GM12878 (cell line): ENCODE measurements around the gene CENPP. TPM values are rescaled to one million over a fixed set of nuclear protein-coding genes. Genes with fewer than 3 reads are reported as not detected.

ENCODE experiments used
- ATAC-seq: fragments of 200-7000 bp; cut with Tn5 transposase; 3 replicates; pipeline ENCODE4 v1.9.1; 2020; ENCODE audit warnings: mild to moderate bottlenecking, moderate library complexity
- BruUV-seq: library from RNA; stranded (reverse); fragments of 400-500 nt; replicated peaks from 2 replicates; lab custom pipeline; 2021; lab: Mats Ljungman, UMichigan
- CTCF ChIA-PET: fragments of 300-600 bp; sonication (Branson Sonifier 250); formaldehyde crosslinking; extraction: SDS; loops from one replicate; lab custom pipeline; 2021; ENCODE audit warnings: inconsistent platforms; lab: Yijun Ruan, JAX
- POLR2A ChIA-PET: fragments of 350-600 bp; formaldehyde crosslinking; extraction: SDS; loops from one replicate; lab custom pipeline; 2021; ENCODE audit warnings: inconsistent platforms; lab: Charles Lee
- RAD21 ChIA-PET: fragments of 300-600 bp; sonication (Branson Sonifier 250); formaldehyde crosslinking; loops from one replicate; lab custom pipeline; 2023; ENCODE audit warnings: antibody characterized with exemption; ENCODE audit not compliant: unreplicated experiment; lab: Charles Lee
- SMC1A ChIA-PET: fragments of 300-600 bp; sonication (Branson Sonifier 250); formaldehyde crosslinking; loops from one replicate; lab custom pipeline; 2023; ENCODE audit not compliant: unreplicated experiment, uncharacterized antibody; lab: Charles Lee
- DNase-seq: peaks from one replicate; pipeline ENCODE4 v3.0.0-alpha.2; 2011; ENCODE audit warnings: low read depth, low spot score
- FAIRE-seq: peaks from 3 replicates; lab custom pipeline; 2011; peaks lifted over from hg19 to GRCh38; lab: Jason Lieb, UNC
- H2AFZ ChIP-seq: 2 replicates; pipeline ENCODE4 v1.6.0; 2011; ENCODE audit warnings: low read depth, low read length, control low read depth; ENCODE audit not compliant: control insufficient read depth
- H3K27ac ChIP-seq: 2 replicates; pipeline ENCODE4 v1.5.1; 2011; ENCODE audit warnings: control low read depth; ENCODE audit not compliant: control insufficient read depth, insufficient read depth
- H3K27me3 ChIP-seq, 2 experiments: replicated peaks in 1 of 2; 2 replicates each; pipeline versions ENCODE4 v1.6.0 to v1.6.1; 2011; ENCODE audit warnings: low read length in 1 of 2; ENCODE audit not compliant: control insufficient read depth in 2 of 2, insufficient read depth in 2 of 2
- H3K36me3 ChIP-seq, 2 experiments: 2 replicates each; pipeline ENCODE4 v1.5.1; 2011; ENCODE audit warnings: low read length in 1 of 2; ENCODE audit not compliant: control insufficient read depth in 2 of 2, insufficient read depth in 2 of 2
- H3K4me1 ChIP-seq: 2 replicates; pipeline ENCODE4 v1.6.1; 2011; ENCODE audit warnings: mild to moderate bottlenecking, low read length, moderate library complexity, mixed read lengths; ENCODE audit not compliant: control insufficient read depth, insufficient read depth
- H3K4me2 ChIP-seq: 2 replicates; pipeline ENCODE4 v1.6.0; 2011; ENCODE audit warnings: control low read depth; ENCODE audit not compliant: control insufficient read depth, insufficient read depth
- H3K4me3 ChIP-seq: fragments of 200-600 bp; sonication (generic); 2 replicates; pipeline ENCODE4 v1.5.1; 2016
- H3K79me2 ChIP-seq: 2 replicates; pipeline ENCODE4 v1.6.0; 2011; ENCODE audit warnings: low read length; ENCODE audit not compliant: control insufficient read depth, insufficient read depth
- H3K9ac ChIP-seq: 2 replicates; pipeline ENCODE4 v1.8.0; 2011; ENCODE audit warnings: low read length, control low read depth, mixed read lengths; ENCODE audit not compliant: control insufficient read depth, insufficient read depth
- H3K9me3 ChIP-seq: replicated peaks from 3 replicates; pipeline ENCODE4 v1.5.1; 2011; ENCODE audit warnings: mild to moderate bottlenecking, low read length; ENCODE audit not compliant: control insufficient read depth, insufficient read depth
- H4K20me1 ChIP-seq: 2 replicates; pipeline ENCODE4 v1.6.0; 2011; ENCODE audit not compliant: control insufficient read depth, insufficient read depth
- PAX8 ChIP-seq: fragments of 450-650 bp; IDR thresholded peaks from 2 replicates; pipeline ENCODE4 v1.6.1; 2017; ENCODE audit warnings: mild to moderate bottlenecking, moderate library complexity
- POLR2AphosphoS2 ChIP-seq: IDR thresholded peaks from 2 replicates; pipeline ENCODE4 v1.6.1; 2011; ENCODE audit warnings: low read depth, mild to moderate bottlenecking, low read length, improper control_type of control experiment, moderate library complexity
- WGBS: methylation state at CpG from one replicate; pipeline ENCODE4 v1.1.6; 2016; ENCODE audit warnings: low lambda C conversion rate; ENCODE audit not compliant: insufficient replicate concordance, insufficient coverage; ENCODE audit errors: missing lambda C conversion rate; 5-methylcytosine and 5-hydroxymethylcytosine counted together
- in situ Hi-C: fragments of 300-500 bp; cut with MboI; formaldehyde crosslinking; loops from 9 replicates; pipeline ENCODE4 v1.14.3; 2018; ENCODE audit warnings: mixed read lengths
- intact Hi-C: fragments of 100-400 bp; cut with micrococcal nuclease; formaldehyde crosslinking; loops from one replicate; pipeline ENCODE4 v1.14.2; 2022; ENCODE audit not compliant: unreplicated experiment
- polyA plus RNA-seq, 11 experiments: library from polyadenylated mRNA; depleted of rRNA in 4 of 11; unstranded in 6 of 11; stranded (reverse) in 5 of 11; fragments of >200 nt; fragmentation: Nextera tagmentation in 4 of 11; fragmentation: Illumina TruSeq in 1 of 11; extraction: Ambion mirVana in 4 of 11; extraction: Trizol in 1 of 11; gene quantifications; 1 replicate in 1 of 11; 2 replicates in 10 of 11; pipeline versions ENCODE4 v1.2.1 to v1.2.3, GENCODE V29; 2011 to 2016; ENCODE audit warnings: inconsistent platforms in 2 of 11, missing spikeins in 2 of 11, low read depth in 1 of 11
- total RNA-seq, 4 experiments: library from RNA; depleted of rRNA in 3 of 4; stranded (reverse); fragments of >200 nt in 3 of 4; fragmentation: Illumina TruSeq in 1 of 4; extraction: Trizol in 1 of 4; gene quantifications; 2 replicates each; pipeline versions ENCODE4 v1.2.1 to v1.2.3, GENCODE V29; 2013 to 2021
- TF ChIP-seq, protein P1 (sequence below): IDR thresholded peaks from 2 replicates; pipeline ENCODE4 v1.6.1; 2011; ENCODE audit warnings: low read depth, mild to moderate bottlenecking, low read length, moderate library complexity, borderline replicate concordance; ENCODE audit errors: extremely low read depth
- TF ChIP-seq, protein P2 (sequence below): fragments of 450-650 bp; IDR thresholded peaks from 2 replicates; pipeline ENCODE4 v1.6.1; 2017; ENCODE audit warnings: mild to moderate bottlenecking, moderate library complexity
- TF ChIP-seq, protein P3 (sequence below): fragments of 450-650 bp; IDR thresholded peaks from 2 replicates; pipeline ENCODE4 v1.6.1; 2018; ENCODE audit warnings: mild to moderate bottlenecking, low read depth, moderate library complexity; ENCODE audit not compliant: partially characterized antibody
- TF ChIP-seq, protein P4 (sequence below): fragments of 450-650 bp; IDR thresholded peaks from 2 replicates; pipeline ENCODE4 v1.6.1; 2017; ENCODE audit warnings: mild to moderate bottlenecking, moderate library complexity

Gene CENPP
- total and polyA plus RNA-seq, 10 of the 15 experiments (the other 5 are each of a cell fraction or from before 2014, with no cell fraction given) = 9.4 to 31.4 (median 19.8) TPM

DNA sequence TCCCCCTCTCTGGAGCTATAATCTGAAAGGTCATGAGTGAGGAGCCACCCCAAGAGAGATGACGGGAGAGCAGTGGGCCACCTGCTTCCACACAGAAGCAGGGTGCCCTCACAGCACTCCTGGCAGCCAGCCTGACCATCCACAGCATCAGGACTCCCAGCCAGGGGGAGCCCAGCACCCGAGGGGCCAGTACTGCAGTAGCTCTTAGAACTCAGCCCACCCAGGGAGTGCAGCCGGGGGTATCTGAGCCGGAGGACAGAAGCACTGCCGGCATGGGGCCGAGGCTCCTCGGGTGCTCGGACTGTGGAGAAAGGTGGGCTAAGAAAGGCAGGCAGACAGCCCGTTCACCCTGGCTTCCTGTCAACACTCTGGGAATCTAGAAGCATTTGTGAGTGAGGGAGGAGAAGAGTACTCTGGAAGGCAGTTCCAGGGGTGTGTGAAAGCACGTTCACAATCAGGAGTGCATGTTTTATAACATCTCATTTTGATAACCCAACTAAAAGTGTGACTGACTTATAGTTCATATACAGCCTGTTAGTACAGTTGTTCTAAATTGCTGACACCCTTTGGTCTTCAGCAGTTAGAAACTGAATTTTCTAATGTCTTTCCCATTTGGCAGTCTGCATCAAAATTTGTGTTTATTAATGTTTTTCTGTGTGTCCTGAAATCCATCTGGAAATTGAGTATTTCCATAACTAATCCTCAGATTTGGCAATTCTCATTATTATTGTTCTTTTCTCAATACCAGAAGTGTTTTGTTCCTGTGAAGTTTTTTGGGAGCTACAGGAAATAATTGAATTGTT, 182.5 kb downstream of the CENPP start:
- CTCF ChIA-PET = no interaction called here
- Histone ChIP-seq H3K36me3 (no peaks in the 10 kb centered on the region), H2AFZ (no peak overlapping the region), H3K9ac (no peak overlapping the region), H3K27ac (no peak overlapping the region), H4K20me1 (no peaks in the 10 kb centered on the region), H3K4me3 (no peak overlapping the region), H3K9me3 (no peaks in the 10 kb centered on the region), H3K27me3 (no peaks in the 10 kb centered on the region), H3K79me2 (no peaks in the 10 kb centered on the region), H3K4me1 (peaks cover 3% of the 10 kb centered on the region; the same call in 1 of the 2 replicates), H3K4me2 (no peak overlapping the region)
- intact Hi-C loops = loop anchor here (10.0 kb wide), 1 partner anchor 127 kb away; no protein-coding TSS in a partner anchor
- 86% methylated on average over 10 of the region's 10 CpGs for WGBS
- FAIRE-seq (no peak), ATAC-seq (no peak), DNase-seq (no peak)
- POLR2A ChIA-PET = no interaction called here
- in situ Hi-C loops = no loop called here
- SMC1A ChIA-PET = interaction anchor here (1.2 kb wide), 1 partner anchor 125 kb away, joined by 3 read pairs; no protein-coding TSS in a partner anchor
- BruUV-seq = no TSS peak
- RAD21 ChIA-PET = no interaction called here
- TF ChIP-seq, protein P1, sequence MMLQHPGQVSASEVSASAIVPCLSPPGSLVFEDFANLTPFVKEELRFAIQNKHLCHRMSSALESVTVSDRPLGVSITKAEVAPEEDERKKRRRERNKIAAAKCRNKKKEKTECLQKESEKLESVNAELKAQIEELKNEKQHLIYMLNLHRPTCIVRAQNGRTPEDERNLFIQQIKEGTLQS = no peak
- TF ChIP-seq PAX8 (no peak), POLR2AphosphoS2 (no peak)
- TF ChIP-seq, protein P2, sequence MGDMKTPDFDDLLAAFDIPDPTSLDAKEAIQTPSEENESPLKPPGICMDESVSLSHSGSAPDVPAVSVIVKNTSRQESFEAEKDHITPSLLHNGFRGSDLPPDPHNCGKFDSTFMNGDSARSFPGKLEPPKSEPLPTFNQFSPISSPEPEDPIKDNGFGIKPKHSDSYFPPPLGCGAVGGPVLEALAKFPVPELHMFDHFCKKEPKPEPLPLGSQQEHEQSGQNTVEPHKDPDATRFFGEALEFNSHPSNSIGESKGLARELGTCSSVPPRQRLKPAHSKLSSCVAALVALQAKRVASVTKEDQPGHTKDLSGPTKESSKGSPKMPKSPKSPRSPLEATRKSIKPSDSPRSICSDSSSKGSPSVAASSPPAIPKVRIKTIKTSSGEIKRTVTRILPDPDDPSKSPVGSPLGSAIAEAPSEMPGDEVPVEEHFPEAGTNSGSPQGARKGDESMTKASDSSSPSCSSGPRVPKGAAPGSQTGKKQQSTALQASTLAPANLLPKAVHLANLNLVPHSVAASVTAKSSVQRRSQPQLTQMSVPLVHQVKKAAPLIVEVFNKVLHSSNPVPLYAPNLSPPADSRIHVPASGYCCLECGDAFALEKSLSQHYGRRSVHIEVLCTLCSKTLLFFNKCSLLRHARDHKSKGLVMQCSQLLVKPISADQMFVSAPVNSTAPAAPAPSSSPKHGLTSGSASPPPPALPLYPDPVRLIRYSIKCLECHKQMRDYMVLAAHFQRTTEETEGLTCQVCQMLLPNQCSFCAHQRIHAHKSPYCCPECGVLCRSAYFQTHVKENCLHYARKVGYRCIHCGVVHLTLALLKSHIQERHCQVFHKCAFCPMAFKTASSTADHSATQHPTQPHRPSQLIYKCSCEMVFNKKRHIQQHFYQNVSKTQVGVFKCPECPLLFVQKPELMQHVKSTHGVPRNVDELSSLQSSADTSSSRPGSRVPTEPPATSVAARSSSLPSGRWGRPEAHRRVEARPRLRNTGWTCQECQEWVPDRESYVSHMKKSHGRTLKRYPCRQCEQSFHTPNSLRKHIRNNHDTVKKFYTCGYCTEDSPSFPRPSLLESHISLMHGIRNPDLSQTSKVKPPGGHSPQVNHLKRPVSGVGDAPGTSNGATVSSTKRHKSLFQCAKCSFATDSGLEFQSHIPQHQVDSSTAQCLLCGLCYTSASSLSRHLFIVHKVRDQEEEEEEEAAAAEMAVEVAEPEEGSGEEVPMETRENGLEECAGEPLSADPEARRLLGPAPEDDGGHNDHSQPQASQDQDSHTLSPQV = no peak
- TF ChIP-seq, protein P3, sequence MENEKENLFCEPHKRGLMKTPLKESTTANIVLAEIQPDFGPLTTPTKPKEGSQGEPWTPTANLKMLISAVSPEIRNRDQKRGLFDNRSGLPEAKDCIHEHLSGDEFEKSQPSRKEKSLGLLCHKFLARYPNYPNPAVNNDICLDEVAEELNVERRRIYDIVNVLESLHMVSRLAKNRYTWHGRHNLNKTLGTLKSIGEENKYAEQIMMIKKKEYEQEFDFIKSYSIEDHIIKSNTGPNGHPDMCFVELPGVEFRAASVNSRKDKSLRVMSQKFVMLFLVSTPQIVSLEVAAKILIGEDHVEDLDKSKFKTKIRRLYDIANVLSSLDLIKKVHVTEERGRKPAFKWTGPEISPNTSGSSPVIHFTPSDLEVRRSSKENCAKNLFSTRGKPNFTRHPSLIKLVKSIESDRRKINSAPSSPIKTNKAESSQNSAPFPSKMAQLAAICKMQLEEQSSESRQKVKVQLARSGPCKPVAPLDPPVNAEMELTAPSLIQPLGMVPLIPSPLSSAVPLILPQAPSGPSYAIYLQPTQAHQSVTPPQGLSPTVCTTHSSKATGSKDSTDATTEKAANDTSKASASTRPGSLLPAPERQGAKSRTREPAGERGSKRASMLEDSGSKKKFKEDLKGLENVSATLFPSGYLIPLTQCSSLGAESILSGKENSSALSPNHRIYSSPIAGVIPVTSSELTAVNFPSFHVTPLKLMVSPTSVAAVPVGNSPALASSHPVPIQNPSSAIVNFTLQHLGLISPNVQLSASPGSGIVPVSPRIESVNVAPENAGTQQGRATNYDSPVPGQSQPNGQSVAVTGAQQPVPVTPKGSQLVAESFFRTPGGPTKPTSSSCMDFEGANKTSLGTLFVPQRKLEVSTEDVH = no peak
- TF ChIP-seq, protein P4, sequence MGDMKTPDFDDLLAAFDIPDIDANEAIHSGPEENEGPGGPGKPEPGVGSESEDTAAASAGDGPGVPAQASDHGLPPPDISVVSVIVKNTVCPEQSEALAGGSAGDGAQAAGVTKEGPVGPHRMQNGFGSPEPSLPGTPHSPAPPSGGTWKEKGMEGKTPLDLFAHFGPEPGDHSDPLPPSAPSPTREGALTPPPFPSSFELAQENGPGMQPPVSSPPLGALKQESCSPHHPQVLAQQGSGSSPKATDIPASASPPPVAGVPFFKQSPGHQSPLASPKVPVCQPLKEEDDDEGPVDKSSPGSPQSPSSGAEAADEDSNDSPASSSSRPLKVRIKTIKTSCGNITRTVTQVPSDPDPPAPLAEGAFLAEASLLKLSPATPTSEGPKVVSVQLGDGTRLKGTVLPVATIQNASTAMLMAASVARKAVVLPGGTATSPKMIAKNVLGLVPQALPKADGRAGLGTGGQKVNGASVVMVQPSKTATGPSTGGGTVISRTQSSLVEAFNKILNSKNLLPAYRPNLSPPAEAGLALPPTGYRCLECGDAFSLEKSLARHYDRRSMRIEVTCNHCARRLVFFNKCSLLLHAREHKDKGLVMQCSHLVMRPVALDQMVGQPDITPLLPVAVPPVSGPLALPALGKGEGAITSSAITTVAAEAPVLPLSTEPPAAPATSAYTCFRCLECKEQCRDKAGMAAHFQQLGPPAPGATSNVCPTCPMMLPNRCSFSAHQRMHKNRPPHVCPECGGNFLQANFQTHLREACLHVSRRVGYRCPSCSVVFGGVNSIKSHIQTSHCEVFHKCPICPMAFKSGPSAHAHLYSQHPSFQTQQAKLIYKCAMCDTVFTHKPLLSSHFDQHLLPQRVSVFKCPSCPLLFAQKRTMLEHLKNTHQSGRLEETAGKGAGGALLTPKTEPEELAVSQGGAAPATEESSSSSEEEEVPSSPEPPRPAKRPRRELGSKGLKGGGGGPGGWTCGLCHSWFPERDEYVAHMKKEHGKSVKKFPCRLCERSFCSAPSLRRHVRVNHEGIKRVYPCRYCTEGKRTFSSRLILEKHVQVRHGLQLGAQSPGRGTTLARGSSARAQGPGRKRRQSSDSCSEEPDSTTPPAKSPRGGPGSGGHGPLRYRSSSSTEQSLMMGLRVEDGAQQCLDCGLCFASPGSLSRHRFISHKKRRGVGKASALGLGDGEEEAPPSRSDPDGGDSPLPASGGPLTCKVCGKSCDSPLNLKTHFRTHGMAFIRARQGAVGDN = no peak
